Peyer's patch (tissue), 4 donors: ENCODE results near the gene ATRIP. TPM values are rescaled to one million over a fixed set of nuclear protein-coding genes. Genes with fewer than 3 reads are reported as not detected.

Experiments used
- DNase-seq, 3 donors: peaks; one replicate each; pipeline ENCODE4 v3.0.0-alpha.2; 2017 to 2019
- H3K27ac ChIP-seq, 4 donors: fragments of 200-600 bp; sonication (generic); one replicate each; pipeline ENCODE4 v1.5.1; 2016 to 2019
- H3K27me3 ChIP-seq, 2 donors: fragments of 200-600 bp; sonication (generic); one replicate each; pipeline ENCODE4 v1.5.1; 2019
- H3K36me3 ChIP-seq, 3 donors: fragments of 200-600 bp; sonication (generic); one replicate each; pipeline ENCODE4 v1.5.1; 2016 to 2019
- H3K4me1 ChIP-seq, 4 donors: fragments of 200-600 bp; sonication (generic); one replicate each; pipeline ENCODE4 v1.5.1; 2016 to 2019
- H3K4me3 ChIP-seq, 4 donors: fragments of 200-600 bp; sonication (generic); 1 replicate in 3 of 4; 2 replicates in 1 of 4; pipeline ENCODE4 v1.5.1; 2016 to 2019; ENCODE audit warnings: mild to moderate bottlenecking in 1 of 4
- H3K9me3 ChIP-seq, 4 donors: fragments of 200-600 bp; sonication (generic); one replicate each; pipeline ENCODE4 v1.5.1; 2016 to 2019; ENCODE audit warnings: mild to moderate bottlenecking in 1 of 4
- POLR2A ChIP-seq, 2 donors: fragments of 450-650 bp; IDR thresholded peaks; one replicate each; pipeline ENCODE4 v1.5.1; 2017; ENCODE audit warnings: antibody characterized with exemption in 2 of 2, mild to moderate bottlenecking in 2 of 2, moderate library complexity in 2 of 2
- total RNA-seq, 4 donors: library from RNA; depleted of rRNA; stranded (reverse); fragments of >200 nt; gene quantifications; one replicate each; pipeline ENCODE4 v1.1.0, GENCODE V29; 2016
- TF ChIP-seq, protein P1 (sequence below), 6 experiments: fragments of 450-650 bp in 4 of 6; fragments of 200-600 bp in 2 of 6; sonication (generic) in 1 of 6; IDR thresholded peaks; one replicate each; pipeline ENCODE4 v1.5.1; 2017 to 2019; ENCODE audit warnings: antibody characterized with exemption in 6 of 6, mild to moderate bottlenecking in 3 of 6, moderate library complexity in 1 of 6

Gene ATRIP
- total RNA-seq, 4 donors from 2014 or later, result 2.6 to 13.2 (median 6.0) TPM

DNA sequence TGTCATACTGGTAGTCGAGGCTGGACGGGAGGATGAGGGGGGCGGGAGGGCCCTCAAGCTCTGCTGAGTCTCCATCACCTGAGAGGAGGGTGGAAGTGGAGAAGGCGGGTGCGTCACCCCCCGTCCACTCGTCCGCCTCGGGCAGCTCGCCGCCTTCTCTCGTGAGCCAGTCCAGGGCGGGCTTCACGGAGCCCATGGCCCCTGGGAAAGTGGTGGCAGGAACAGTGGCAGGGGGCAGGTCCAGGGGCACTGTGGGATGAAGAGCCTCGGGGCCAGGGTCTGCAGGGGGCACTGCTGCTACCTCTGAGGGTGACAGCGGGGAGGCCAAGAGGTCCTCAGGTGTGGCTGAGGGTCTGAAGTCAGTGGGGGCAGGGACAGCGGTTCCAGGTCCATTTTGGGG is 26.9 kb upstream of the ATRIP start:
- no peak overlapping the region for H3K27ac ChIP-seq
- no peak for DNase-seq
- no peak overlapping the region for H3K4me3 ChIP-seq
- H3K27me3 ChIP-seq, result no peaks in the 10 kb centered on the region
- peaks cover 0 to 83% (median 0%) of the 10 kb centered on the region in 3 donors for H3K36me3 ChIP-seq
- TF ChIP-seq POLR2A (IDR thresholded peaks at IDR 0.05), result no peak
- TF ChIP-seq, protein P1, sequence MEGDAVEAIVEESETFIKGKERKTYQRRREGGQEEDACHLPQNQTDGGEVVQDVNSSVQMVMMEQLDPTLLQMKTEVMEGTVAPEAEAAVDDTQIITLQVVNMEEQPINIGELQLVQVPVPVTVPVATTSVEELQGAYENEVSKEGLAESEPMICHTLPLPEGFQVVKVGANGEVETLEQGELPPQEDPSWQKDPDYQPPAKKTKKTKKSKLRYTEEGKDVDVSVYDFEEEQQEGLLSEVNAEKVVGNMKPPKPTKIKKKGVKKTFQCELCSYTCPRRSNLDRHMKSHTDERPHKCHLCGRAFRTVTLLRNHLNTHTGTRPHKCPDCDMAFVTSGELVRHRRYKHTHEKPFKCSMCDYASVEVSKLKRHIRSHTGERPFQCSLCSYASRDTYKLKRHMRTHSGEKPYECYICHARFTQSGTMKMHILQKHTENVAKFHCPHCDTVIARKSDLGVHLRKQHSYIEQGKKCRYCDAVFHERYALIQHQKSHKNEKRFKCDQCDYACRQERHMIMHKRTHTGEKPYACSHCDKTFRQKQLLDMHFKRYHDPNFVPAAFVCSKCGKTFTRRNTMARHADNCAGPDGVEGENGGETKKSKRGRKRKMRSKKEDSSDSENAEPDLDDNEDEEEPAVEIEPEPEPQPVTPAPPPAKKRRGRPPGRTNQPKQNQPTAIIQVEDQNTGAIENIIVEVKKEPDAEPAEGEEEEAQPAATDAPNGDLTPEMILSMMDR (IDR thresholded peaks at IDR 0.05), result no peak
- H3K9me3 ChIP-seq, result no peaks in the 10 kb centered on the region
- no peaks in the 10 kb centered on the region for H3K4me1 ChIP-seq

DNA sequence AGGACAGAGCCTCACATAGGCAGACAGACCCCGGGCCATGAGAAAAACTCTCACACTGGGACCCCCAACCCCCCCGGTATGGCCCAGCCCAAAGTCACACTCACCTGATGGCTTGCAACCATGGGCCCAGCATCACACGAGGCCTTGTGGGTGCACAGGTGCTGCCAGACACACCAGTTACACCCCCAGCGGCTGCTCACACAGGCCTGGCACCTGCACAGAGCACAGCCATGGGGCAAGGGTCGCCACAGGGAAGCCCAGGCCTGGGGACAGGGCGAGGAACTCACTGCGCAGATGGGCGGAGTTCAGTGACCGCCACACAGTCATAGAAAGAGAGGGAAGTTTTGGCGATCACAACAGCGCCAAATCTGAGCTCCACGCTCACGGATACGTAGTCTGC is 26.0 kb upstream of the ATRIP start:
- Histone ChIP-seq H3K27ac (no peak overlapping the region), H3K36me3 (peaks cover 0 to 74% (median 0%) of the 10 kb centered on the region in 3 donors)
- no peak for TF ChIP-seq POLR2A (IDR thresholded peaks at IDR 0.05)
- TF ChIP-seq, protein P1 (IDR thresholded peaks at IDR 0.05), result no peak

DNA sequence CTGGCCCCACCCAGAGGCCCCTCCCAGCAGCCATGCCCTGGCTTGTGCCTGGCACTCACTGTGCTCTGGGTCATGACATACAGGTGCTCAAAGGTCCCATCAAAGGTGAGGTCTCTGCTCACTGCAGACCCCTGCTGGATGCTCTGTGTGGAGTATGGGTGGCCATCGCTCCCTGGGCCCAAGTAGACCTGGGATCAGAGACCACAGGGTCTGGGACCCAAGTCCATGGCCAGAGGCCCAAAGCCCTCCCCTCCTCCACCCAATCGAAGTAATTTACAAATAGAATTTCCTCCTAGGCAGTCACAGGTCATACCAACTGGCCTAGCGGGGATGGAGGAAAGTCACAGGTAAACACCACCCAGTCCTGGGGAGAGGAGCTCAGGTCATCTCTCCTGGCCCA is 24.3 kb upstream of the ATRIP start:
- no peaks in the 10 kb centered on the region for H3K27me3 ChIP-seq
- H3K4me3 ChIP-seq, result no peak overlapping the region
- H3K27ac ChIP-seq, result no peak overlapping the region
- DNase-seq, result no peak
- peaks cover 0 to 20% (median 0%) of the 10 kb centered on the region in 4 donors for H3K4me1 ChIP-seq
- peaks cover 0 to 57% (median 0%) of the 10 kb centered on the region in 3 donors for H3K36me3 ChIP-seq
- no peak for TF ChIP-seq POLR2A (IDR thresholded peaks at IDR 0.05)
- TF ChIP-seq, protein P1 (IDR thresholded peaks at IDR 0.05), result no peak
- no peaks in the 10 kb centered on the region for H3K9me3 ChIP-seq

More for the DNA sequence above, 26.0 kb upstream of the ATRIP start:
- Histone ChIP-seq H3K4me3 (no peak overlapping the region), H3K27me3 (no peaks in the 10 kb centered on the region), H3K4me1 (peaks cover 0 to 4% (median 0%) of the 10 kb centered on the region in 4 donors), H3K9me3 (no peaks in the 10 kb centered on the region)
- DNase-seq, result no peak

DNA sequence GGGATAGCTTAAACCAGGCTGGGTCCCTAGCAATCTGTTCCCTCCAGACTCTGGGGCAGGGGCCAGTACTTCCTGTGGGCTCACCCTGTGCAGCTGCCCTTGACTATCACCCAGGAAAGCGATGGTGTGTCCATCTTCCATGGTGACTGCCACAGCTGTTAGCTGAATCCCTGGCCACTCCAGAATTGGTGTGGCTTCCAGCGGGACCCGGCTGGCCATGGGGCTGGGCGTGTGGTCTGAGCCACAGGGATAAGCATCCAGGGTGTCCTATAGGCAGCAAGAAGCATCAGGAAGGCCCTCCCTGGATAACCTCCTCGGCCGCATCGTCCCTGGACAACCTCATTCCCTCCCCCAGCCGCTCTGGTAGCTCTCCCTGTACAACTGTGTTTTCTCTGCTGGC is 23.9 kb upstream of the ATRIP start:
- Histone ChIP-seq H3K4me3 (no peak overlapping the region), H3K4me1 (peaks cover 0 to 25% (median 0%) of the 10 kb centered on the region in 4 donors), H3K36me3 (peaks cover 0 to 53% (median 0%) of the 10 kb centered on the region in 3 donors), H3K27me3 (no peaks in the 10 kb centered on the region), H3K27ac (no peak overlapping the region), H3K9me3 (no peaks in the 10 kb centered on the region)
- TF ChIP-seq, protein P1 (IDR thresholded peaks at IDR 0.05), result no peak
- TF ChIP-seq POLR2A (IDR thresholded peaks at IDR 0.05), result no peak
- no peak for DNase-seq

- no peak overlapping the region for H3K27ac ChIP-seq
Observed at GRCh38 chr3:48423241-48423882, 23.2 kb upstream of the ATRIP start.

More at GRCh38 chr3:48423241-48423882, 23.2 kb upstream of the ATRIP start:
- no peaks in the 10 kb centered on the region for H3K27me3 ChIP-seq
- H3K9me3 ChIP-seq, result no peaks in the 10 kb centered on the region
- DNase-seq, result no peak
- H3K4me3 ChIP-seq, result no peak overlapping the region
- no peak for TF ChIP-seq POLR2A (IDR thresholded peaks at IDR 0.05)
- TF ChIP-seq, protein P1 (IDR thresholded peaks at IDR 0.05), result no peak
- H3K4me1 ChIP-seq, result peaks cover 0 to 31% (median 0%) of the 10 kb centered on the region in 4 donors
- peaks cover 0 to 46% (median 0%) of the 10 kb centered on the region in 3 donors for H3K36me3 ChIP-seq
